HG03175 (cell line): Measurements from ENCODE around the gene TMEM140.
"Not testable (repeated sequence)": the region's sequence is repeated elsewhere in the genome, so short reads cannot be mapped to it uniquely, and the experiment has no call there.

ENCODE experiments used
- ATAC-seq: cut with Tn5 transposase; IDR thresholded peaks from one replicate; pipeline ENCODE4 v1.9.1; 2021; ENCODE audit warnings: mild to moderate bottlenecking, moderate library complexity; ENCODE audit not compliant: unreplicated experiment

The TMEM140 gene

GRCh38 chr7:135171581-135172291, 23.9 kb downstream of the TMEM140 start:
- not testable (repeated sequence) for ATAC-seq

GRCh38 chr7:135173916-135174315, 26.0 kb downstream of the TMEM140 start:
- not testable (repeated sequence) for ATAC-seq

GRCh38 chr7:135174941-135175340, 27.1 kb downstream of the TMEM140 start:
- no peak for ATAC-seq

- ATAC-seq: no peak
Measured at GRCh38 chr7:135175931-135176330, 28.1 kb downstream of the TMEM140 start.

- ATAC-seq: no peak
Measured at GRCh38 chr7:135177028-135177696, 29.3 kb downstream of the TMEM140 start.

GRCh38 chr7:135178364-135178763, 30.5 kb downstream of the TMEM140 start:
- ATAC-seq: no peak

GRCh38 chr7:135179321-135179925, 31.6 kb downstream of the TMEM140 start:
- ATAC-seq: no peak

GRCh38 chr7:135180122-135180521, 32.2 kb downstream of the TMEM140 start:
- no peak for ATAC-seq

GRCh38 chr7:135181261-135181928, 33.5 kb downstream of the TMEM140 start:
- no peak for ATAC-seq

GRCh38 chr7:135181929-135182678, 34.2 kb downstream of the TMEM140 start:
- no peak for ATAC-seq

- no peak for ATAC-seq
Measured at GRCh38 chr7:135183478-135183877, 35.6 kb downstream of the TMEM140 start.

- no peak for ATAC-seq
Measured at GRCh38 chr7:135184254-135184841, 36.5 kb downstream of the TMEM140 start.

GRCh38 chr7:135185471-135186260, 37.8 kb downstream of the TMEM140 start:
- ATAC-seq: no peak

- no peak for ATAC-seq
Measured at GRCh38 chr7:135186261-135186540, 38.3 kb downstream of the TMEM140 start.

- no peak for ATAC-seq
Measured at GRCh38 chr7:135186841-135187253, 39.0 kb downstream of the TMEM140 start.

- ATAC-seq: no peak
Measured at GRCh38 chr7:135188298-135188984, 40.6 kb downstream of the TMEM140 start.

GRCh38 chr7:135189221-135189662, 41.4 kb downstream of the TMEM140 start:
- no peak for ATAC-seq

GRCh38 chr7:135189961-135190360, 42.1 kb downstream of the TMEM140 start:
- ATAC-seq: no peak

- no peak for ATAC-seq
Measured at GRCh38 chr7:135190703-135191102, 42.8 kb downstream of the TMEM140 start.
